Stimulated activated CD8-positive, alpha-beta memory T cell treated with anti-CD3 and anti-CD28 coated beads, Interleukin-12 subunit alpha, Interleukin-12 subunit beta, amount 100 ng/mL, for 4 hours (primary cell): ENCODE data around the gene TSGA10IP.
"Not testable (repeated sequence)": the region's sequence is repeated elsewhere in the genome, so short reads cannot be mapped to it uniquely, and the experiment has no call there.

Experiments
- DNase-seq: peaks from one replicate; pipeline ENCODE4 v3.0.0-alpha.2; 2020; ENCODE audit warnings: low read depth

Gene TSGA10IP

DNA sequence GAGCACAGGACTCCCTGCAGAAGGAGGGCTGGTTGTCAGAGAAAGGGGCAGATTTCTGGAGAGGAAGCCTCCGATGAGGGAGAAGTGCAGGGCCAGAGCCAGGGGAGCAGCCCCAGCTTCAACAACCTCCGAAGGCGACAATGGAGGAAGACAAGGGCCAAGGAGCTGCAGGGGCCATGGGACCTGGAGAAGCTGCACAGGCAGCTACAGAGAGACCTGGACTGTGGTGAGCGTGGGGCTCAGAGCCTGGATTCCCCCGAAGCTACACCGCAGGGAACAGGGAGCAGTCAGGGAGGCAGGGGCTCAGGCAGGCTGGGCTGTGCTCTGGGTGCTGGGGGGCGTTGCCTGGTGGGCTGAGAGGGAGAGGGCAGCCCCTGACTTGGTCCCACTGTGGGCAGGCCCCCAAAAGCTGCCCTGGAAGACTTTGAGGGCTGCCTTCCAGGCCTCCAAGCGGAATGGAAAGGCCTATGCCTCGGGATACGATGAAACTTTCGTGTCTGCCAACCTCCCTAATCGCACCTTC lies 2.4 kb downstream of the TSGA10IP start:
- DNase-seq: no peak

GRCh38 chr11:65950711-65951110 lies 5.4 kb downstream of the TSGA10IP start:
- DNase-seq: not testable (repeated sequence)

DNA sequence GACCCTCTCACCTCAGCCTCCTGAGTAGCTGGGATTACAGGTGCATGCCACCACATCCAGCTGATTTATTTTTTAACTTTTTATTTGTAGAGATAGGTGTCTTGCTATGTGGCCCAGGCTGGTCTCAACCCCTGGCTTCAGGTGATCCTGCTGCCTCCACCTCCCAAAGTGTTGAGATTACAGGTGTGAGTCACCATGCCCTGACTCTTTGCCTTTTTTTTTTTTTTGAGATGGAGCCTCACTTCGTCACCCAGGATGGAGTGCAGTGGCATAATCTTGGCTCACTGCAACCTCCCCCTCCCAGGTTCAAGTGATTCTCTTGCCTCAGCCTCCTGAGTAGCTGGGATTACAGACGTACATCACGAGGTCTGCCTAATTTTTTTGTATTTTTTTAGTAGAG lies 6.4 kb downstream of the TSGA10IP start:
- DNase-seq: not testable (repeated sequence)

GRCh38 chr11:65952052-65952521 lies 6.8 kb downstream of the TSGA10IP start:
- no peak for DNase-seq

DNA sequence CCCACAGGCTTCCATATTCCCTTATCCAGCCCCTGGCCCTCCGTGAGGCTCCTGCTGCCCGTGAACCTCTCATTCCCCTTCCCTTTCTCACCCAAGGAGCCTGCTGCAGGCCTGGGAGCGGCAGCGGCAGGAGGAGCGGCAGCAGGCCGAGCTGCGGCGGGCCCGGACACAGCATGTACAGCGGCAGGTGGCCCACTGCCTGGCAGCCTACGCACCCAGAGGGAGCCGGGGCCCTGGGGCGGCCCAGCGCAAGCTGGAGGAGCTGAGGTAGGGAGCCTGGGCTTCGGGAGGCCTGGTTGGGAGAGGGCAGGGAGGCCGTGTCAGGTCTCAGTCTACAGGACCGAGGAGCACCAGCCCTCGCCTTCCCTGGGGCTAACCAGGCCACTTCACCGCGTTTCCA lies 8.2 kb downstream of the TSGA10IP start:
- DNase-seq: no peak

DNA sequence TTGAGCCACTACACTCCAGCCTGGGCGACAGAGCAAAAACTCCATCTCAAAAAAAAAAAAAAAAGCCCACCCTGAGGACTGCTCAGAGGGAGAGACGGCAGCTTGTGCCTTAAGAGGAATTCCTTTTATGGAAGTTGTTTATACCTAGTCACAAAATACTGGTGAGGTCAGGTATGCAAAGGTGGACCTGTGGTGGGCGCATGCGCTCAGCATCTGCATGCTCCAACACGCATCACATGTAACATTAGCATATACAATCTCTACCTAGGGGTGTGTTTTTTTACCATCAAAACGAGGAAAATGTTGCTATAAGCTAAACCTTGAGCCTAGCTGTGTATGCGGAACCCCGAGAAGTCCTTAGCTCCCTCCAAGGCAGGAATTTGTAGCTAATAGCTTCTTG lies 9.5 kb downstream of the TSGA10IP start:
- DNase-seq: no peak

- no peak for DNase-seq
These were observed 13.0 kb downstream of the TSGA10IP start for GRCh38 chr11:65958291-65958690.

DNA sequence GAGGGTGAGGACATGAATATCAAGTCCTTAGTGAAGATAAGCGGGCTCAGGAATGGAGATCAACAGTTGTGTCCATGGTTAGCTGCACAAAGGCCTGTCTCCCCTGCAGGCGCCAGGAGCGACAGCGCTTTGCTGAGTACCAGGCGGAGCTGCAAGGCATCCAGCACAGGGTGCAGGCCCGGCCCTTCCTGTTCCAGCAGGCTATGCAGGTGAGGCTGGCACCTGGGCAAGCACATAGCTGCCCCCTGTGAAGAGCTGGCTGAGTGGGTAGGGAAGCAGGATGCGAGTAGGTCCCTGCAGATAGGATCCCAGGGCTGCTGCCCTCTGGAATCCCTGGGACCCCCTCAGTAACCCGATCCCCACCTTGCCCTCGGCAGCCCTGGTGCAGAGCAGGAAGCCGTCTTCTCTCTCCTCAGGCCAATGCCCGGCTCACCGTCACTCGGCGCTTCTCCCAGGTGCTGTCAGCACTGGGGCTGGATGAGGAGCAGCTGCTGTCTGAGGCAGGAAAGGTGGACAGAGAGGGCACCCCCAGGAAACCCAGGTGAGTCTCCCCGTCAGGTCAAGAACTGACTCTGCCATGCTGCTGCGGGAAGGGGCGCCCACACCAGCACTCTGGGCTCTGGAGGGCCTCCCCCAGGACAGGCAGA lies 13.6 kb downstream of the TSGA10IP start:
- no peak for DNase-seq

DNA sequence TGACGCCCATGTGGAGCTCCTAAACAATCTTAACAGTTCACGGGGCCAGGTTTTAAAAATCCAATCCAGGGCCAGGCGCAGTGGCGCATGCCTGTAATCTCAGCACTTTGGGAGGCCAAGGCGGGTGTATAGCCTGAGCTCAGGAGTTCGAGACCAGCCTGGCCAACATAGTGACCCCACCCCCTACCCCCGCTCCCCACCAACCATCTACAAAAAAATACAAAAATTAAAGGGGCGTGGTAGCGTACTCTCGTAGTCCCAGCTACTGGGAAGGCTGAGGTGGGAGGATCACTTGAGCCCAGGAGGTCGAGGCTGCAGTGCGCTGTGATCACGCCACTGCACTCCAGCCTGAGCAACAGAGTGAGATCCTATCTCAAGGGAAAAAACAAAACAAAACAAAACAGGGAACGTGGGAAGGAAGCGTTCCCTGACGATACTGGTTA lies 15.6 kb downstream of the TSGA10IP start:
- DNase-seq: no peak

DNA sequence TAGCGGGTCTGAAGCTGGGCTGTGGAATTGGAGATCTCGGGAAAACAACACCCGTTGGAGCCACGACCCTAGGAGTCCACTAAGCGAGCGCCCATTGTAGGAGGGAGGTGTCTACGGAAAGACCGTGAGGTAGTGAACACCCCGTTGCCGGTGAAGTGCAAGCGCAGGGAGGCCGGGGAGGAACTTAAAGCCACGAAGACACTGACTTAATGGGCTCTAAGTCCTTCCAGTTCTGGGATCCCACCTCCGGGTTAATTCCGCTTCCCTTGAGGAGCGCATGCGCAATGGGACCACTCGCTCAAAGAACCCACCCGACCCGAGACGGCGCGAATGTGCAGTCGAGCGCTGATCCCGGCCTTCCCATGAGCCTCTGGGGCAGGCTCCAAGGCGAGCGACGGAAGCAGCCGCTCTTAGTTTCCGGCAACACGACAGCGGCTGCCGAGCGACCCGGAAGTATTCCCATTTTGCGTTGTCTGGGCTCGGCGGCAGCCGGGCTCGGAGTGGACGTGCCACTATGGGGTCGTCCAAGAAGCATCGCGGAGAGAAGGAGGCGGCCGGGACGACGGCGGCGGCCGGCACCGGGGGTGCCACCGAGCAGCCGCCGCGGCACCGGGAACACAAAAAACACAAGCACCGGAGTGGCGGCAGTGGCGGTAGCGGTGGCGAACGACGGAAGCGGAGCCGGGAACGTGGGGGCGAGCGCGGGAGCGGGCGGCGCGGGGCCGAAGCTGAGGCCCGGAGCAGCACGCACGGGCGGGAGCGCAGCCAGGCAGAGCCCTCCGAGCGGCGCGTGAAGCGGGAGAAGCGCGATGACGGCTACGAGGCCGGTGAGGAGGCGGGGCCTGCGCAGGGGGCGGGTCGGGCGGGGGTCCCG lies 16.2 kb downstream of the TSGA10IP start, which contains the start of gene SART1:
Gene SART1 (plus strand): TSS at position 468 of the 874 bp plus-strand sequence. CDS start 47 bp downstream, at position 515.
- DNase-seq: peak; percentile 93

- no peak for DNase-seq
These were observed 16.9 kb downstream of the TSGA10IP start for GRCh38 chr11:65962141-65962564.

- DNase-seq: no peak
These were observed 19.6 kb downstream of the TSGA10IP start for GRCh38 chr11:65964906-65965305.

DNA sequence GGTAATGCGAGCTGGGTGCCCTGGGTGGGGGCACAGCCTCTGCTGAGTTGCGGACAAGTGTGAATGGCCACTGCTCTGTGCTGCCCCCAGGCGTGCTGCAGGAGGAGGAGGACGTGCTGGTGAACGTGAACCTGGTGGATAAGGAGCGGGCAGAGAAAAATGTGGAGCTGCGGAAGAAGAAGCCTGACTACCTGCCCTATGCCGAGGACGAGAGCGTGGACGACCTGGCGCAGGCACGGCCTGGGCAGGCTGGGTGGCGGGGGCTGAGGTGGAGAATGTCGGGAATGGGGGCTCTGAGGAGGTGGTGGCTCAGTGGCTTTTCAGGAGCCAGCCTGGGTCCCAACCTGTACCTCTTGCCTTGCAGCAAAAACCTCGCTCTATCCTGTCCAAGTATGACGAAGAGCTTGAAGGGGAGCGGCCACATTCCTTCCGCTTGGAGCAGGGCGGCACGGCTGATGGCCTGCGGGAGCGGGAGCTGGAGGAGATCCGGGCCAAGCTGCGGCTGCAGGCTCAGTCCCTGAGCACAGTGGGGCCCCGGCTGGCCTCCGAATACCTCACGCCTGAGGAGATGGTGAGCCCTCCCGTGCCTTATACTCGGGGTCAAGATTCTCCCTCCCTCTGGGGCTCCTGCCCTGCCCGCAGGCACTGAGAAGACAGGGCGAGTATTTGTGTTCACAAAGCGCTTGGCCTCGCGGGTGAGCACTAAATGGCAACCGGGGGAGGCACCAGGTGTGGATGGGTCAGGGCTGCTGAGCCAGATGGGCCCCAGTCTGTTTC lies 20.9 kb downstream of the TSGA10IP start:
- DNase-seq: no peak

GRCh38 chr11:65967329-65967934 lies 22.2 kb downstream of the TSGA10IP start:
- DNase-seq: no peak

DNA sequence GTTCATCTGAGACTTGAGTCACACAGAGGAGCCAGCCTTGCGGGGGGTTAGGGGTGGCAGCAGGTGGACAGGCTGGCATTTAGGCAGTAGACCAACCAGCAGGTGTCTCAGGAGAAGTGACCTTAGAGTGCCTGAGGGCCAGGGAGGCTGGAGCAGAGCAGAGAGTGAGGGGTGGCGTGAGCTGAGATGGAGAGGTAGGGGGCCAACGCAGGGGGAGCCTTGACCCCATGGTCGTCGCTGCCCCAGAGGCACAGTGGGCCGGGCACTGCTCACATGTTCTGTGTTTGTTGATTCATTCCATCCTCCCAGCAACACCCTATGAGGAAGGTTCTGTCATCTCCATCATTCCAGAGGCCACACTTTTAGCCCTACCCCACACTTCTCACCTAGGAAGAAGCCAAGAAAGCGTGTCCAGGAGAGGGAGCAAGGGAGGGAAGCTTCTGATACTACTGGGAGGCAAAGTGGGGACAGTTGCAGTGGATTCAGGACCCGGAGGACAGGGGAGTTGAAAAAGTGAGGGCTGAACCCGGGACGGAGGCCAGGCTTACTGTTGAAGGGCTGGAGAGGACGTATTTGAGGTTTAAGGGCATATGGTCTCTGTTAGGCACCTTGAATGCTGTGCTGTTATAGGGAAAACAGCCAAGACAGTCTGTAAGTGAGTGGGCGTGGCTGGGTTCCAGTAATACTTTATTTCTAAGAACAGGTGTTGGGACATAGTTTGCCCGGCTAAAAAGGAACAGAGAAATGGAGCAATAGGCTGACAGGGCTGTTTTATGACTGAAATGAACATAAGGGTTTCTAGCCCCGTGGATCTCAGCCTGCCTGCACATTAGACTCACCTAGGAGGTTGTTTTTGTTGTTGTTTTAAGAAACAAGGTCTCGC lies 23.6 kb downstream of the TSGA10IP start:
- DNase-seq: no peak

DNA sequence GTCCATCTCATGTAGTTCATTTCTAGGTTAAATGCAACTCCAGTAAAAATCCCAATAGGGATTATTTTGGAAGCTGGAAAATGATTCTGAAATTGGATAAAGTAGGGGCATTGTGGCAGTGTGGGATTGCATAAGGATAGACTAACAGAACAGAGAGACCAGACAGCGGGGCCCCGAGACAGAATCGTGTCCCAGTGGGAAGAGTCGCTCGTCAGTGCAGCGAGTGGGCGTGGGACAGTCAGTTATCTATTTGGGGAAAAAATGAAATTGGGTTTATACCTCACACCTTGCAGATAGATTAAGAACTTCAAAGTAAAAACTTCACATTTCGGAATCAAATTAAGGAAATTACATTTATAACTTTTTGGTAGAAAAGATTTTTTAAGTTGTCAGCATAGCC lies 26.8 kb downstream of the TSGA10IP start:
- DNase-seq: no peak

DNA sequence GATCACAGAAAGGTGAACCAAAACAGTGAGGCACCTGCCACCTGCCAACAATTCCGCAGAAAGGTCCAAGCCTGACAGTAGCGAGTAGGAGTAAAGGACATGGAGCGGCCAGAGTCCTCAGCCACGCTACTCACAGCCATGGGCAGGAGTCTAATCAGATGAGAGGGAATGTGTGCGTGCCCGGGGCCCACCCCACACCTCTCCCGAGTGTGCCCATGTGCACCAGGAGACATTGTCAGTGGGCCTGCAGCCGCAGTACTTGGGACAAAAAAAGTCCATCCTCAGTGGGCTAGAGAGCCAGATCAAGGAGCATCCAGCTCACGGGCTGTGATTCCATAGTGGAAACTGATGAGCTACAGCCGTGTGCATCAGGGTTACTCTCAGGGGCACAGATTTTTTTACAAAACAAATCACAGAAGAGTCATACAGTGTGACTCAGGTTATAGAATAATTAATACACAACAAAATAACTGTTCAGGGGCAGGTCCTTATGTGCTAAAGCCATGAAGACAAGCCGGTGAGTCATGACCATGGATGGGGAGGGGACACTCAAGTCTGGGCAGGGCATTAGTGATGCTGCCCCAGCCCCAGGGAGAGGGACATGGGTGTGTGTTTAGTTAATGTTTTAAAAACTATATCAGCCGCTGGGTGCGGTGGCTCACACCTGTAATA lies 28.3 kb downstream of the TSGA10IP start:
- DNase-seq: no peak

- DNase-seq: no peak
These were observed 30.5 kb downstream of the TSGA10IP start for GRCh38 chr11:65975771-65976170.

GRCh38 chr11:65976216-65977176 lies 31.2 kb downstream of the TSGA10IP start:
- no peak for DNase-seq
